Ammon's horn (tissue), 1 donor: ENCODE results near the gene STN1.

Experiments
- DNase-seq: peaks from one replicate; pipeline ENCODE4 v3.0.0-alpha.2; 2016; ENCODE audit warnings: low spot score

STN1 gene, protein sequence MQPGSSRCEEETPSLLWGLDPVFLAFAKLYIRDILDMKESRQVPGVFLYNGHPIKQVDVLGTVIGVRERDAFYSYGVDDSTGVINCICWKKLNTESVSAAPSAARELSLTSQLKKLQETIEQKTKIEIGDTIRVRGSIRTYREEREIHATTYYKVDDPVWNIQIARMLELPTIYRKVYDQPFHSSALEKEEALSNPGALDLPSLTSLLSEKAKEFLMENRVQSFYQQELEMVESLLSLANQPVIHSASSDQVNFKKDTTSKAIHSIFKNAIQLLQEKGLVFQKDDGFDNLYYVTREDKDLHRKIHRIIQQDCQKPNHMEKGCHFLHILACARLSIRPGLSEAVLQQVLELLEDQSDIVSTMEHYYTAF

DNA sequence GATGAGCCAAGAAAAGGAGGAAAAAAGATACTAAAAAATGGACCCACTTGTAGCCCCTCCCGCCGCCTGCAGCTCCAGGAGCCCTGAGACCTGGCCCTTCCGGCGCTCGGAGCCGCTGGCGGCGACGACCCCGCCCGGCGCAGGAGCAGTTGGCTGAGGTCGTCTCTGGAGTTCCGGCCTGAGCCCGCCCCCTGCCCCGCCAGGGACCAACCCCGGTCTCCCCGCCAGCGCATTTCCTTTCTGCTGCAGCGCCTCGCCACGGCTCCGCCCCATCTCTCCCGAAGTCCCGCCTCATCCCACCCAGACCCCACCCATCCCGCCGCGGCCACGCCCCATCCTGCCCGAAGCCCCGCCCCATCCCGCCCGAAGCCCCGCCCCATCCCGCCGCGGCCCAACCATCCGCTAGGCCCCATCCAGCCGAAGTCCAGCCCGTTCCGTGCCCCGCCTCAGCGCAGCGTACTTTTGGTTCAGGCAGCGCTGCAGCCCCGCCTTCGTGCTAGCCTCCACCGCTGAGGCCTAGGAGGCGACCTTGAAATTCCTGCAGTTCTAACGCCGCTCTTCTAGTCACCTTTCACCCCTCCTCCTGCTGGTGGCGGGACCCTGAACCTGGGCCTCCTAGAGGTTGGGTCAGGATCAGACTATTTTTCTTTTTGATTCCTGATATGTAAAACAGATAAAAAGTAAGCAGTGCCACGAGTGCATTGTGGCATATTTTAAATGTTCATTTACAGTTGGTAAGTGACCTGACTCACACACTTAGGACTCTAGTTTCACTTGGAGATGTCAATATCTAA lies at the start of gene STN1:
Gene STN1, minus strand, starts transcription at position 132 of the 794 bp plus-strand sequence. CDS start 590 bp downstream, outside the sequence.
- peak; percentile 99 for DNase-seq

- peak; percentile 33 for DNase-seq
These were observed 49.6 kb upstream of the STN1 start for GRCh38 chr10:103967448-103968071.

DNA sequence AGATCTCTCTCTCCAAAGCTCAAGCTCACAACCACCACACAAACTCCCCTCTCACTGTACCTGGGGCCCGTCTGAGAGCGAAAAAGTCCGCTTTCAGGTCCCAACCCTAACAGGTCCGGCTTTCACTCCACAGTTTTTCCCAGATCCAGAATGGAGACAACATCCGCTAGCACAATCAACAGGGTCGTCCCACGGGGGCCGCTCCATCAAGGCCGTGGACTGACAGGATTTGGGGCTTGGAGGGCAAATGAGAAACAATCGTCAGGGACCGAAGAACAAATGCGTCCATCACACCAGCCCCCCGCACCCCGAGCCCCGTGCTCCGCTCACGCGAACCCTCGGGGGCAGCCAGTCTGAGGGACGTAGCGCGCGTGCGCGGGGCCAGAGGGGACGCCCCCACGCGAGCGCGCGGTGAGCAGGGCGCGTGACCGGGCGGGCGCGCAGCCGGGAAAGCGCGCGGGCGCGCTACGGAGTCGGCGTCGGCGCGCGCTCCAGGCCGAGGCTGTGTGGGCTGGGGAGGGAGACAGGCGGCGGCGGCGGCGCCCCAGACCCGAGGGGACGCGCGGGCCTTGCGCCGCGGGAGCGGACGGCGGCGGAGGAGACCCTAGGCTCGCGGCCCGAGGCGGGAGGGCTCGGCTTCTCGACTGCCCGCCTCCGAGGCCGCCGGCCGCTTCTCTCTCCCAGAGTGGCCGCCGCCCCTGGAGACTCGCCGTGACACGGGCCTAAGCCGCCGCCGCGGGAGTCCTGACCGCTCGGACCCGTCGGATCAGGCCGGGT lies 48.9 kb upstream of the STN1 start, which contains the start of gene SLK:
Gene SLK, plus strand, starts transcription at position 470 of the 777 bp plus-strand sequence. CDS start 606 bp downstream, outside the sequence.
- peak; percentile 90 for DNase-seq

- peak; percentile 23 for DNase-seq
These were observed 42.1 kb upstream of the STN1 start for GRCh38 chr10:103960103-103960502.

- DNase-seq: no peak
These were observed 41.0 kb upstream of the STN1 start for GRCh38 chr10:103958996-103959395.

- no peak for DNase-seq
These were observed 36.6 kb upstream of the STN1 start for GRCh38 chr10:103954543-103954942.

DNA sequence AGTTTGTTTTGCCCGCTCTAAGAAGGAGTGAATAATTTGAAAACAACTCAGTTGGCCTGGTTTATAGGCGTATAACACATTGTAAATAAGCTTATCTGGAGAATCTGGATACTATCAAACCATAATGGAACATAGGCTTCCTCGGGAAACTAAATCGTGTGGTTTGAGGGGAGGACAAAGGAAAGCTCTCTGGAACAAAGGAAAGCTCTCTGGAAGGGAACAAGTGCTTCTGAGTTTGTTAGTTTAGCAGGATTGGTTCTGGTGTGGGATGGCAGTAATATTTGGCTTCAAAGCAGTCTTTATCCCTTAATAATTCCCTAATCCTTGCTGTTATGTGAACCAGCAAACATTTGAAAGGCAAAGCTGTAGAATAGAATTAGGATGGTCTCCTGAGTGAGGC lies 34.0 kb upstream of the STN1 start:
- no peak for DNase-seq

DNA sequence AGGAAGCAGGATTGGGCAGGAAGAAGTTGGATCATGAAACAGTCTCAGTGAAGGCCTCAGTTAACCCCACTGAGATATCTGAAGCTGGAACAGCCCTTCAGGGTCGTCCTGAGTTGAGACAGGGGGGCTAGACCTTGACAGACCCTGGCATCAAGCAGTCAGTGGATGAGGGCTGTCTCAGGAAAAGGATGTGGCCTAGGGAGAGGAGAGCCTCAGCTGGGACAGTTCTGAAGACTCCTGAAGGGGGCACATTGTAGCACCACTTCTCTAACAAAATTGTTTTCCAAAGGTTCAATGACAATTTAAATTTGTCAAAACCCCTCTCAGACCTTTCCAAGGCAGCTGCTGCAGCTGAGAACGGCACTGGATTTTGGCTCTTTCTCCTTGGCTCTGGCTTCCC lies 33.2 kb upstream of the STN1 start:
- DNase-seq: no peak

DNA sequence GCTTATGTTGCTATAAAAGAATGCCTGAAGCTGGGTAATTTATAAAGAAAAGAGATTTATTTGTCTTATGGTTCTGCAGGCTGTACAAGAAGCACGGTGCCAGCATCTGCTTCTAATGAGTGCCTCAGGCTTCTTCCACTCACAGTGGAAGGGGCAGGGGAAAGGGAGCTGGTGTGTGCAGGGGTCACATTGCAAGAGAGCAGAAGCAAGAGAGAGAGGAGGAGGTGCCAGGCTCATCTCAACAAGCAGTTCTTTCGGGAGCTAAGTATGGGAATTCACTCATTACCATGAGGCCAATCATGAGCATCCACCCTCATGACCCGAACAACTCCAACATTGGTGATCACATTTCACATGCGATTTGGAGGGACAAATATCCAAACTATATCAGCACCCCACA lies 31.7 kb upstream of the STN1 start:
- no peak for DNase-seq

DNA sequence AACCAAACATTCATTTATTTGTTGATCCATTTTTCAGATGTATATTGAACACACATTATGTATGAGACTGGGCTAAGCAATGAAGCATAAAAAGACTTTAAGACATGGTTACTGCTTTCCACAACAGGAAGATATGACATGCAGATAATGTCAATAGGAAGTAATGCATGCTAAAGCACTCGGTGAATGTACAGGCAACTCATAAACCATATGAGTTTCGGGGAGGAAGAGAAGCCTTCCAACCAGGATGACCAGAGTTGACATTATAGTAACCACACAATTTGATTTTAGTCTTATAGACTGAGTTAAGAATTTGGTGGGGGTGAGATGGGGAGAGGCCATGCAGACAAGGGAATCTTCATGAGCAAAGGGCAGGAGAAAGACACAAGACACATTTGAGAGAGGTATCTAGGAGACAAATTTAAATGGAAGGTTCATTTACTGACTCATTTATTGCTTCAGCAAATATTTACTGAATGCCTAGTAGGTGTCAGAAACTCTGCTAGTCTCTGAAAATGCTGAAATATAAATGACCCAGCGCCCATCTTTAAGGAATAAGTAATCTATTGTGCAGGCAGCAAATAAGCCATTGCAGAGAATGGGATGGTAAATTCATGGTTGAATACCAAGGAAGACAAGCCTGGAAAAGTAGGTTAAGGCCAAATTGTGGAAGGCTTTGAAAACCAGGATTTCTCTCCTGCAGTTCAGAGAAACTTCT lies 30.0 kb upstream of the STN1 start:
- DNase-seq: no peak

GRCh38 chr10:103942866-103943265 lies 24.9 kb upstream of the STN1 start:
- peak; percentile 73 for DNase-seq

DNA sequence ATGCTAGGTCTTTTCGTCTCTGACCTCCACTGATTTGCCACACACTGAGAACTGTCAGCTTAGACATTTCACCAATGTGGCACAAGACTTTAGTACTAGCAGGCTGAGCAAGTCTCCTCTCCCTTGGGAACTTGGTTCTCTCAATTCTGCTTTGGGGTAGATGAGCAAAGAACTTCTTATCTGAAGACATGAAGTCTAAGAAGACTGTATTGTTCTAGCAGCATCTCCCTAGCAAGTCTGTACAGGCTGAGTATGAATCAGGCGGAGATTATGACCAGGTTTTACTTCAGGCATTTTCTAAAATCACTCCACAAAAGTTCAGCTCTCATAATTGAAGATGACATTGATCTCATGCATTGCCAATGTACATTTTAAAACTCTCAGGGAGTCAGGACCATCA lies 23.8 kb upstream of the STN1 start:
- no peak for DNase-seq

DNA sequence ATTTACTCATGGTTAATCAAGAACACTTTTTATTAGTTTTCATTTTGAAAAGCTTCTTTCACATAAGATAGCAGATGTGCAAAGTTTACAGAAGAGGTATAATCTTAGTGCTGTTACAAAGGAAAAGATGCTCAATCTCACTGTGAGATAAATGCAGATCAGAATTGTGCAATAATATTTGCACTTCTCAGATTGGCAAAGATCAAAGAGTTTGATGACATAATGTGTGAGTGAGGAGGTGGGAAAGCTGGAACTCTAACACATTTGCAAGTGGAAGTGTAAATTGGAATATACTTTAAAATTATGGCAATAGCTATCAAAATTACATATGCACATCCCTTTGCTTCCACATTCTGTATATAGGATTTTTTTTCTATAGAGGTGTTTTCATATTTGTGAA lies 21.5 kb upstream of the STN1 start:
- peak; percentile 28 for DNase-seq

DNA sequence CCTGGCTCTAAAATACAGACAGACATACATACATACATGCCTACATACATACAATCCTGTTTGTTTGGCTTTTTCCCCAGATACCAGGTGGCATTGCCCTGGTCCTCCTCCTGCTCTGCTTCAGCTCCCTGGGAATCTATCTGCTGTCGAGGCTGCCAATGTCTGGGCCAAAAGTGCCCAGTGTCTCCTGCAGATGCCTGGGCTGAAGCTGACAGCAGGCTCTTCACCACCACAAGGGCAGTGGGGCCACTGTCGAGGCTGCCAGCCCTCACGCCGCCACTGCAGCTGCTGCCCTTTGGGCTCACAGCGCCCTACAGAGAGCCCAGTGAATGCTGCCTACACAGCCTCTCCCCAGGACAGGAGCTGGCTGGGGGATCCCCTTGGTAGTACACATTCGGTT lies 18.0 kb upstream of the STN1 start:
- DNase-seq: peak; percentile 63

- DNase-seq: no peak
These were observed 16.3 kb upstream of the STN1 start for GRCh38 chr10:103934308-103934707.

GRCh38 chr10:103933557-103934121 lies 15.7 kb upstream of the STN1 start:
- DNase-seq: peak; percentile 91

GRCh38 chr10:103932971-103933370 lies 15.0 kb upstream of the STN1 start:
- DNase-seq: peak; percentile 51

- DNase-seq: no peak
These were observed 14.3 kb upstream of the STN1 start for GRCh38 chr10:103932271-103932670.

DNA sequence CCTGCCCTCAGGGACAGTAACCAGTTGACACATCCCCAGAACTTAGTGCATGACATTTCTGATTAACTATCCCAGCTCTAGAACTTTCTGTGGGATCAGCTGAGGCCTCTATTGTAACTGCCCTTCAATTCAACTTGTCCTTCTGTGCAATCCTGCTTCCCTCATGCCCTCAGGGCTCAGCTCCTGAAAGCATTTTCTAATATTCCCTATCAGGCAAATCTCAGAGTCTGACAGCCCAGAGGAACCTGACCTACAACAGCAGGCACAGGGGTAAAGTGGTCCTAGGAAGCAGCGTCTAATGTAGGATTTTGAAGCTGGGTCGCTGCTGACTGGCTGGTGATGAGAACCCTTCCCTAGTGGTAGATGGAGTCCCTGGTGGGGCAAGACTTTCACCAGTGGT lies 13.6 kb upstream of the STN1 start:
- DNase-seq: no peak

DNA sequence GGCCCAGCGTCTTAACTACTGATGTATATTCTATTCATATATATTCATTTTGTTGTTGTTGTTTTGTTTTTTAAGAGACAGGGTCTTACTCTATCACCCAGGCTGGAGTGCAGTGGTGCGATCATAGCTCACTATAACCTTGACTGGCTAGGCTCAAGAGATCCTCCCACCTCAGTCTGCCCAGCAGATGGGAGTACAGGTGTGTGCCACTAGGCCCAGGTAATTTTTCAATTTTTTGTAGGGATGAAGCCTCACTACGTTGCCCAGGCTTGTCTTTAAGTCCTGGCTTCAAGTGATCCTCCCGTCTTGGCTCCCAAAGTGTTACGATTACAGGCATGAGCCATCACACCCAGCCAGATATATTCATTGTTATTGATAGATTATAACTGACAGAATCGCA lies 12.9 kb upstream of the STN1 start:
- no peak for DNase-seq

GRCh38 chr10:103930449-103930848 lies 12.5 kb upstream of the STN1 start:
- DNase-seq: no peak
